ENCODE results near the gene TLR6.

DNA sequence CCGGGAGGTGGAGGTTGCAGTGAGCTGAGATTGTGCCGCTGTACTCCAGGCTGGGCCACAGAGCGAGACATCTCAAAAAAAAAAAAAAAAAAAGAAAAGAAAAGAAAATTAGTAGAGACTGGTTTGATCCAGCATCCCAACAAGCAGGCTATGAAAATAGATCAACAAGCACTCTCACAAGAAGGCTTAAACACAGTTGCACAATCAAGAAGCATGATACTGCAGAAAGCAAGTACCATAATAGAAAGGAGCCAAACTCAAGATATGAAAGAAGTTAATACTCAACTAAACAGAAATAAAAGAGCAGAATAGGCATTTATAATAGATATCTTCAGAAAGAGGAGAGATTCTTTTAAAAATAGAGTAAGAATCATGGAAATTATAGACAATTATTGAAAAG is 10.6 kb downstream of the TLR6 start:
- TF ChIP-seq EZH2 (IDR thresholded peaks at IDR 0.05; ENCODE audit: borderline replicate concordance, low read depth, low read length, poor library complexity, severe bottlenecking) (no peak), CTCF (conservative IDR thresholded peaks at IDR 0.05; ENCODE audit: low read depth, low read length) (no peak)

All from A673 (cell line).